ENCODE results near the gene FLOT2. TPM values are rescaled to one million over a fixed set of nuclear protein-coding genes. Genes with fewer than 3 reads are reported as not detected.

FLOT2 gene
- total and polyA plus RNA-seq, 2 donors (not counting 1 experiment from before 2014, with no cell fraction given), result 48.9 to 81.1 TPM

GRCh38 chr17:28857905-28858800, 39.4 kb downstream of the FLOT2 start:
- H3K27me3 ChIP-seq (ENCODE audit: control insufficient read depth, insufficient read depth, low read length), result no peaks in the 10 kb centered on the region
- no peak overlapping the region for H3K9ac ChIP-seq (ENCODE audit: insufficient read depth, low read length)
- H4K20me1 ChIP-seq (ENCODE audit: control insufficient read depth, extremely low read depth, insufficient read depth, low read length), result no peaks in the 10 kb centered on the region
- peaks cover 9% of the 10 kb centered on the region for H3K79me2 ChIP-seq (ENCODE audit: control insufficient read depth, insufficient read depth, low read length)
- H3K4me2 ChIP-seq (ENCODE audit: extremely low read depth, insufficient read depth, low read length), result no peak overlapping the region
- no peak overlapping the region for H2AFZ ChIP-seq (ENCODE audit: low read length)
- no peaks in the 10 kb centered on the region for H3K9me3 ChIP-seq (ENCODE audit: control insufficient read depth, insufficient read depth, low read depth, low read length)
- no peak overlapping the region for H3K4me3 ChIP-seq (replicated peaks in 1 of 4; ENCODE audit: control extremely low read depth in 1 of 4, insufficient read depth in 1 of 4, low read depth in 3 of 4, low read length in 4 of 4)
- no peak overlapping the region for H3K27ac ChIP-seq (ENCODE audit: insufficient read depth, low read length)
- no peak for DNase-seq (ENCODE audit: low read depth in 2 of 2)
- peaks cover 7% of the 10 kb centered on the region for H3K4me1 ChIP-seq (ENCODE audit: control insufficient read depth, extremely low read depth, insufficient read depth, low read length)
- H3K36me3 ChIP-seq (ENCODE audit: control insufficient read depth, insufficient read depth, low read length), result peaks cover 9% of the 10 kb centered on the region
- no peak for TF ChIP-seq CTCF (conservative IDR thresholded peaks at IDR 0.05 in 1 of 2, IDR thresholded peaks at IDR 0.05 in 1 of 2; ENCODE audit: low read depth in 1 of 2, low read length in 2 of 2)
- TF ChIP-seq EZH2 (IDR thresholded peaks at IDR 0.05; ENCODE audit: low read length, missing control alignments), result no peak

- H3K9me3 ChIP-seq (ENCODE audit: control insufficient read depth, insufficient read depth, low read depth, low read length), result no peaks in the 10 kb centered on the region
- DNase-seq (ENCODE audit: low read depth in 2 of 2), result no peak
- no peak for TF ChIP-seq EZH2 (IDR thresholded peaks at IDR 0.05; ENCODE audit: low read length, missing control alignments)
- no peak for TF ChIP-seq CTCF (conservative IDR thresholded peaks at IDR 0.05 in 1 of 2, IDR thresholded peaks at IDR 0.05 in 1 of 2; ENCODE audit: low read depth in 1 of 2, low read length in 2 of 2)
- H3K4me3 ChIP-seq (replicated peaks in 1 of 4; ENCODE audit: control extremely low read depth in 1 of 4, insufficient read depth in 1 of 4, low read depth in 3 of 4, low read length in 4 of 4), result no peak overlapping the region
- peaks cover 9% of the 10 kb centered on the region for H3K79me2 ChIP-seq (ENCODE audit: control insufficient read depth, insufficient read depth, low read length)
- no peak overlapping the region for H3K27ac ChIP-seq (ENCODE audit: insufficient read depth, low read length)
- peak overlapping the region; percentile 89 for H3K4me2 ChIP-seq (ENCODE audit: extremely low read depth, insufficient read depth, low read length)
- H3K9ac ChIP-seq (ENCODE audit: insufficient read depth, low read length), result no peak overlapping the region
- H2AFZ ChIP-seq (ENCODE audit: low read length), result no peak overlapping the region
- H3K27me3 ChIP-seq (ENCODE audit: control insufficient read depth, insufficient read depth, low read length), result no peaks in the 10 kb centered on the region
- peaks cover 7% of the 10 kb centered on the region for H3K4me1 ChIP-seq (ENCODE audit: control insufficient read depth, extremely low read depth, insufficient read depth, low read length)
- H4K20me1 ChIP-seq (ENCODE audit: control insufficient read depth, extremely low read depth, insufficient read depth, low read length), result no peaks in the 10 kb centered on the region
- peaks cover 9% of the 10 kb centered on the region for H3K36me3 ChIP-seq (ENCODE audit: control insufficient read depth, insufficient read depth, low read length)
These were observed 41.4 kb downstream of the FLOT2 start for GRCh38 chr17:28856028-28856574.

- no peaks in the 10 kb centered on the region for H3K9me3 ChIP-seq (ENCODE audit: control insufficient read depth, insufficient read depth, low read depth, low read length)
- H3K4me2 ChIP-seq (ENCODE audit: extremely low read depth, insufficient read depth, low read length), result peak overlapping the region; percentile 89
- peak overlapping the region; percentile 87 to 99 (median 96) for H3K4me3 ChIP-seq (replicated peaks in 1 of 4; ENCODE audit: control extremely low read depth in 1 of 4, insufficient read depth in 1 of 4, low read depth in 3 of 4, low read length in 4 of 4)
- peak overlapping the region; percentile 84 for H3K27ac ChIP-seq (ENCODE audit: insufficient read depth, low read length)
- peaks cover 7% of the 10 kb centered on the region for H3K4me1 ChIP-seq (ENCODE audit: control insufficient read depth, extremely low read depth, insufficient read depth, low read length)
- DNase-seq (ENCODE audit: low read depth in 2 of 2), result no peak
- H2AFZ ChIP-seq (ENCODE audit: low read length), result peak overlapping the region; percentile 100
- no peaks in the 10 kb centered on the region for H4K20me1 ChIP-seq (ENCODE audit: control insufficient read depth, extremely low read depth, insufficient read depth, low read length)
- H3K9ac ChIP-seq (ENCODE audit: insufficient read depth, low read length), result peak overlapping the region; percentile 86
- H3K36me3 ChIP-seq (ENCODE audit: control insufficient read depth, insufficient read depth, low read length), result peaks cover 9% of the 10 kb centered on the region
- no peaks in the 10 kb centered on the region for H3K27me3 ChIP-seq (ENCODE audit: control insufficient read depth, insufficient read depth, low read length)
- TF ChIP-seq EZH2 (IDR thresholded peaks at IDR 0.05; ENCODE audit: low read length, missing control alignments) (no peak), CTCF (conservative IDR thresholded peaks at IDR 0.05 in 1 of 2, IDR thresholded peaks at IDR 0.05 in 1 of 2; ENCODE audit: low read depth in 1 of 2, low read length in 2 of 2) (no peak)
- H3K79me2 ChIP-seq (ENCODE audit: control insufficient read depth, insufficient read depth, low read length), result peaks cover 9% of the 10 kb centered on the region
These were observed 42.2 kb downstream of the FLOT2 start for GRCh38 chr17:28855336-28855679.

All from fibroblast of lung (primary cell).